DOHH2 (cell line): ENCODE measurements around the gene FRS3.

ENCODE experiments used
- H3F3A ChIP-seq: fragments of 200-600 bp; sonication (generic), shearing (Covaris generic); 2 replicates; pipeline ENCODE4 v1.6.0; 2016; ENCODE audit warnings: antibody characterized with exemption, mild to moderate bottlenecking; ENCODE audit not compliant: control insufficient read depth, insufficient read depth
- H3K27ac ChIP-seq: fragments of 200-600 bp; sonication (generic); 2 replicates; pipeline ENCODE4 v1.5.1; 2014; ENCODE audit warnings: low read depth, mild to moderate bottlenecking, low read length, moderate library complexity
- H3K27me3 ChIP-seq: fragments of 200-600 bp; sonication (generic); 2 replicates; pipeline ENCODE4 v1.6.1; 2014; ENCODE audit warnings: mild to moderate bottlenecking, low read length, mixed read lengths; ENCODE audit not compliant: control insufficient read depth
- H3K36me3 ChIP-seq: fragments of 200-600 bp; sonication (generic); 2 replicates; pipeline ENCODE4 v1.6.1; 2014; ENCODE audit warnings: mild to moderate bottlenecking, low read length, moderate library complexity, mixed read lengths; ENCODE audit not compliant: control insufficient read depth
- H3K4me1 ChIP-seq: fragments of 200-600 bp; sonication (generic); 2 replicates; pipeline ENCODE4 v1.6.1; 2014; ENCODE audit warnings: mild to moderate bottlenecking, low read length, mixed read lengths; ENCODE audit not compliant: control insufficient read depth
- H3K4me2 ChIP-seq: fragments of 200-600 bp; sonication (generic); 2 replicates; pipeline ENCODE4 v1.6.0; 2014; ENCODE audit warnings: mild to moderate bottlenecking, low read length, moderate library complexity
- H3K4me3 ChIP-seq: fragments of 200-600 bp; sonication (generic); 2 replicates; pipeline ENCODE4 v1.5.1; 2014; ENCODE audit warnings: mild to moderate bottlenecking, low read length, mixed read lengths
- H3K79me2 ChIP-seq: fragments of 200-600 bp; sonication (generic); 2 replicates; pipeline ENCODE4 v1.6.1; 2014; ENCODE audit warnings: mild to moderate bottlenecking, low read length, mixed read lengths; ENCODE audit not compliant: control insufficient read depth
- H3K9me2 ChIP-seq: fragments of 200-600 bp; sonication (generic); replicated peaks from 2 replicates; pipeline ENCODE4 v1.6.1; 2014; ENCODE audit warnings: mild to moderate bottlenecking, low read length, mixed read lengths; ENCODE audit not compliant: control insufficient read depth
- H3K9me3 ChIP-seq: fragments of 200-600 bp; sonication (generic); 2 replicates; pipeline ENCODE4 v1.6.1; 2014; ENCODE audit warnings: antibody characterized with exemption, low read length, mixed read lengths; ENCODE audit not compliant: control insufficient read depth, insufficient read depth
- H4K20me1 ChIP-seq: fragments of 200-600 bp; sonication (generic); 2 replicates; pipeline ENCODE4 v1.6.0; 2014; ENCODE audit warnings: low read depth, mild to moderate bottlenecking, antibody characterized with exemption, low read length, moderate library complexity; ENCODE audit not compliant: control insufficient read depth, insufficient read depth
- EZH2phosphoT487 ChIP-seq: fragments of 200-600 bp; sonication (generic); IDR thresholded peaks from 2 replicates; pipeline ENCODE4 v1.6.1; 2017; ENCODE audit warnings: borderline replicate concordance, mild to moderate bottlenecking, antibody characterized with exemption, low read length, moderate library complexity, mixed read lengths
- TF ChIP-seq, protein P1 (sequence below): fragments of 200-600 bp; sonication (generic); IDR thresholded peaks from one replicate; pipeline ENCODE4 v1.5.1; 2014; ENCODE audit warnings: antibody characterized with exemption, mild to moderate bottlenecking, low read depth, low read length; ENCODE audit not compliant: poor library complexity, severe bottlenecking

Gene FRS3

GRCh38 chr6:41798901-41799558, 19.3 kb upstream of the FRS3 start:
- no peak overlapping the region for H3K4me2 ChIP-seq
- H3K27me3 ChIP-seq = no peaks in the 10 kb centered on the region
- no peak for TF ChIP-seq EZH2phosphoT487
- TF ChIP-seq, protein P1, sequence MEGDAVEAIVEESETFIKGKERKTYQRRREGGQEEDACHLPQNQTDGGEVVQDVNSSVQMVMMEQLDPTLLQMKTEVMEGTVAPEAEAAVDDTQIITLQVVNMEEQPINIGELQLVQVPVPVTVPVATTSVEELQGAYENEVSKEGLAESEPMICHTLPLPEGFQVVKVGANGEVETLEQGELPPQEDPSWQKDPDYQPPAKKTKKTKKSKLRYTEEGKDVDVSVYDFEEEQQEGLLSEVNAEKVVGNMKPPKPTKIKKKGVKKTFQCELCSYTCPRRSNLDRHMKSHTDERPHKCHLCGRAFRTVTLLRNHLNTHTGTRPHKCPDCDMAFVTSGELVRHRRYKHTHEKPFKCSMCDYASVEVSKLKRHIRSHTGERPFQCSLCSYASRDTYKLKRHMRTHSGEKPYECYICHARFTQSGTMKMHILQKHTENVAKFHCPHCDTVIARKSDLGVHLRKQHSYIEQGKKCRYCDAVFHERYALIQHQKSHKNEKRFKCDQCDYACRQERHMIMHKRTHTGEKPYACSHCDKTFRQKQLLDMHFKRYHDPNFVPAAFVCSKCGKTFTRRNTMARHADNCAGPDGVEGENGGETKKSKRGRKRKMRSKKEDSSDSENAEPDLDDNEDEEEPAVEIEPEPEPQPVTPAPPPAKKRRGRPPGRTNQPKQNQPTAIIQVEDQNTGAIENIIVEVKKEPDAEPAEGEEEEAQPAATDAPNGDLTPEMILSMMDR = no peak
- no peak overlapping the region for H3K4me3 ChIP-seq
- H3K79me2 ChIP-seq = no peaks in the 10 kb centered on the region
- no peaks in the 10 kb centered on the region; the same call in 1 of the 2 replicates for H3F3A ChIP-seq
- no peak overlapping the region for H3K27ac ChIP-seq
- H3K36me3 ChIP-seq = peaks cover 23% of the 10 kb centered on the region; the same call in 1 of the 2 replicates
- no peaks in the 10 kb centered on the region for H3K9me2 ChIP-seq
- H3K4me1 ChIP-seq = no peaks in the 10 kb centered on the region
- H4K20me1 ChIP-seq = no peaks in the 10 kb centered on the region
- H3K9me3 ChIP-seq = no peaks in the 10 kb centered on the region

DNA sequence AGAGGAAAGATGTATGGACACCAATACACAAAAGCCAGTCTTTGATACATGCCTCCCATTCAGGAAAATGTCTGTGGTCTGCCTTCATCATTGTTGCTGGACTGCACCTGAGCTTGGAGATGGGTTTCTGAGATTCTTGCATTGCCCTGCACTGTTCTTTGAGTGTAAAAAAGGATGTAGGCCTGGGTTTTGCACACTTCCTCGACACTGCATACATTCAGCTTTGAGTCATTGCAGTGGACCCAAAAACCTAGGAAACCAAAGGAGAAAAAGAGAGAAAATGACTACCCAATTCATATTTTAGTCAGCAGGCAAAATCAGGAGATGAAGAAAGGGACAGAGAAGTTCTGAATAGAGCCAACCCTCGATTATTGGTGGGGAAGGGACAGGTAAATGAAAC, 16.8 kb upstream of the FRS3 start:
- peaks cover 39% of the 10 kb centered on the region for H3K36me3 ChIP-seq
- H3K27ac ChIP-seq = no peak overlapping the region

DNA sequence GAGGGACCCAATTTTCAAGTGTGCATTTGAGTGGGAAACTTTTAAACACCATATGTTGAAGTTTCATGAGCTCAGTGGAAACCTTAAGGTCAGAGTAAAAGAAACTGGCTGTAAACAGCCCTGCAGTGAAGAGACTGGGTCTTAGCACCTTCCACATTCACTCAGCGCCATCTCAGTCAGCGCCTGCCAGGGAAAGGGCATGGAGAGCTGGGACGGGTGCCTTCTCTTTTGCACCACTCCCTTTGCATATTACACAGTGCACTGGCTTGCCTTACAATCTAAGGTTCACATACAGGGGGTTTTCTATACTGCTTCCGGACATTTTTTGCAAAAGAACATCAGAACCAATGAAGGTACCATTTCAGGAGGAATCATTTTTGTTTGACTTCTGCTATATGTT, 12.3 kb upstream of the FRS3 start:
- H3K4me3 ChIP-seq = no peak overlapping the region
- H4K20me1 ChIP-seq = no peaks in the 10 kb centered on the region; the same call in 1 of the 2 replicates
- H3K9me3 ChIP-seq = no peaks in the 10 kb centered on the region
- H3K79me2 ChIP-seq = peaks cover 33% of the 10 kb centered on the region
- TF ChIP-seq, protein P1 = no peak
- no peak for TF ChIP-seq EZH2phosphoT487
- H3K4me1 ChIP-seq = peaks cover 11% of the 10 kb centered on the region
- no peak overlapping the region for H3K27ac ChIP-seq
- no peaks in the 10 kb centered on the region for H3K9me2 ChIP-seq
- H3F3A ChIP-seq = peaks cover 29% of the 10 kb centered on the region
- H3K36me3 ChIP-seq = peaks cover 58% of the 10 kb centered on the region
- no peaks in the 10 kb centered on the region for H3K27me3 ChIP-seq
- no peak overlapping the region for H3K4me2 ChIP-seq

More for the DNA sequence above, 16.8 kb upstream of the FRS3 start:
- H3K9me2 ChIP-seq = no peaks in the 10 kb centered on the region
- H3K4me3 ChIP-seq = no peak overlapping the region
- H4K20me1 ChIP-seq = no peaks in the 10 kb centered on the region
- no peaks in the 10 kb centered on the region for H3K4me1 ChIP-seq
- TF ChIP-seq EZH2phosphoT487 = no peak
- TF ChIP-seq, protein P1 = no peak
- no peak overlapping the region for H3K4me2 ChIP-seq
- no peaks in the 10 kb centered on the region for H3K9me3 ChIP-seq
- H3K79me2 ChIP-seq = no peaks in the 10 kb centered on the region; the same call in 1 of the 2 replicates
- H3K27me3 ChIP-seq = no peaks in the 10 kb centered on the region
- H3F3A ChIP-seq = peaks cover 11% of the 10 kb centered on the region
